NCI-H1694 (cell line): Measurements from ENCODE around the gene GPR179.
"Not testable (repeated sequence)": the region's sequence is repeated elsewhere in the genome, so short reads cannot be mapped to it uniquely, and the experiment has no call there.

ENCODE experiments used
- DNase-seq: peaks from one replicate; lab custom pipeline; 2025; lab: John Stamatoyannopoulos, UW

Gene GPR179

DNA sequence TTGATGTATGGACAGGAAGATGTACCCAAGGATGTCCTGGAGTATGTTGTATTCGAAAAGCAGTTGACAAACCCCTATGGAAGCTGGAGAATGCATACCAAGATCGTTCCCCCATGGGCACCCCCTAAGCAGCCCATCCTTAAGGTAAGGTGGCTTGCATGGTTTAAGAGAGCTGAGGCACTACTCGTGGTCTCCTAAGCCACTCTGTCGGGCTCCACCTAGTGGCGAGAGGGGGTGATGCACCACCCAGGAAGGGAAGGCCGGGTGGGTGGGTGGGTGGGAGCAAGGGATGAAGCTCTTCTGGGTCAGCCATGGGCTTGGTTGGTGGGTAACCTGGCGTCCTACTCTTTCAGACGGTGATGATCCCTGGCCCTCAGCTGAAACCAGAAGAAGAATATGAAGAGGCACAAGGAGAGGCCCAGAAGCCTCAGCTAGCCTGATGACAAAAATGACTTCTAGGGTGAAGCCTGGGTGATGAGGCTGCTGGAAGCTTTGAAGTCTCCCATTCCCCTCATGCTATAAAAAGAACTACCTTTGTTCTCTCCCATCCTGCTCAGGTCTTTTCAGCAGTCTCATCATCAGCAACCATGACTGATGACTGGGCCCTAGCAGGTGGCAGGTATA is 21.5 kb downstream of the GPR179 start:
- peak; percentile 46 for DNase-seq

DNA sequence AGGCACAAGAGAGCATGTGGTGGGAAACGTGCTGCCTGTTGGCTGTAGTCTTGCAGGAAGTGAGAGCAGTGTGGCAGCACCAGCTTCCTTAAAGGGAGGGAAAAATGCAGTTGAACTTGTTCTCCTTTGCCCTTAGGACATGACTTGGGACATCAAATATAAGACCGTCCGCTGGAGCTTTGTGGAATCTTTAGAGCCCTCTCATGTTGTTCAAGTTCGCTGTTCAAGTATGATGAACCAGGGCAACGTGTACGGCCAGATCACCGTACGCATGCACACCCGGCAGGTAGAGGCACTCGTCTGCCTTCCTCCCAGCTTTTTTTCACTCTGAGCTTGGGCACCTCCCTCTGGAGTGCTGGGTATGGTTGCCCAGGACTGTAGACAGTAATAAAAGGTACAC is 23.3 kb downstream of the GPR179 start:
- no peak for DNase-seq

DNA sequence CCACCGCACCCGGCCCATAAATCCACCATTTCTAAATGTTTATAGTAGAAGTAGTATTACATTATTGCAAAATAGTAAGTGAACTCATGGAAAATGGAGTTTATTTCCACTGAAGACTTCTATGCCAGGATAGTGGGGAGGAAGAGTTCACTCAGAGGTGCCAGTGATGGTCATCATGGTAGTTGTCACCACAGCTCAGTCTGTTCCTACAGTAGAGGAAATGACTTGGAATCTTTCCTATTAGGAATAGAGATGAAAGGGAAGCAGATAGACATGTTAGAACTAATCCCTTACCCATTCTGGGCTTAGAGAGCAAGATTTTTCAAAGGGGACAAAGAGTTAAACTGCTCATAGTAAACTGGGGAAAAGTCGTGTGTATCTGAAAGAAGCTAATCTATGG is 26.7 kb downstream of the GPR179 start:
- DNase-seq = no peak

DNA sequence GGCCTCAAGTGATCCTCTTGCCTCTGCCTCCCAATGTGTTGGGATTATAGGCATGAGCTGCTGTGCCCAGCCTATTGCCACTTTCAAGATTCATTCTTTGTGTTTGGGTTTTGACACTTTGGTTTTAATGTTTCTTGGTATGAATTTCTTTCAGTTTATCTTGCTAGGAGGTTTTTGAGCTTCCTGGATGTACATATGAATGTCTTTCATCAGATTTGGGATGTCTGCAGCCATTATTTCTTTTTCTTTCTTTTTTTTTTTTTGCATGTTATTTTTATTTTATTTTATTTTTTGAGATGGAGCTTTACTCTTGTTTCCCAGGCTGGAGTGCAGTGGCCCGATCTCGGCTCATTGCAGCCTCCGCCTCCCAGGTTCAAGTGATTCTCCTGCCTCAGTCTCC is 28.3 kb downstream of the GPR179 start:
- no peak for DNase-seq

DNA sequence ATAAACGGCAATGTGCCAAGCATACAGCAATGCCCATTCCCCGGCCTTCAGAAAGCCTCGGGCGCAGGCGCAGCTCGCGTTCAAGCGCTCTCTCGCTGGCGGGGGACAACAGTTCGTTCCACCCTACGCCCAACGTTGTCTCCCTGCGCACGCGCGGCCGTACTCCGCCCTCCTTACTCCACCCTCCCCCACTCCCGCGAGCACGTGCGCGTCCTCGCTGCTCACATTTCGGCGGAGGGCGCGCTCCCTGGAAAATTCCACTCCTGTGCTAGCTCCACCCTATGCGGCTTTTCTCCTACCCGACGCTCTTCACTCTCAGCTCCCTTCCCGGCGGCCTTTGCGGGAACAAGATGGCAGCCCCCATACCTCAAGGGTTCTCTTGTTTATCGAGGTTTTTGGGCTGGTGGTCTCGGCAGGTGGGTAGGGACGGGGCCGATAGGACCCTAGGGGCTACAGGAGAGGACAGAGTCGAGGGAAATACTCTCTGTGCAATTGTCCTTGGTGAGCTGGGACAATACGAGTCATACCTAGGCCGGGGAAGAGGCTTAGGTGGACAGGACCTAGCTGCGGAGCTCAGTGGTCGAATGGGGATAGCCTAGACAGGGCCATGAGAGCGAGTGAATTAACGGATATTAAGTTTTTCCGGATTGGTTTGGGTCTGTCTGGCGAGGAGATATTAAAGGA is 46.8 kb downstream of the GPR179 start, which contains the start of gene MRPL45:
MRPL45 (plus strand) TSS at position 335 of the 684 bp plus-strand sequence; CDS start at position 351, 16 bp downstream.
- peak; percentile 95 for DNase-seq

DNA sequence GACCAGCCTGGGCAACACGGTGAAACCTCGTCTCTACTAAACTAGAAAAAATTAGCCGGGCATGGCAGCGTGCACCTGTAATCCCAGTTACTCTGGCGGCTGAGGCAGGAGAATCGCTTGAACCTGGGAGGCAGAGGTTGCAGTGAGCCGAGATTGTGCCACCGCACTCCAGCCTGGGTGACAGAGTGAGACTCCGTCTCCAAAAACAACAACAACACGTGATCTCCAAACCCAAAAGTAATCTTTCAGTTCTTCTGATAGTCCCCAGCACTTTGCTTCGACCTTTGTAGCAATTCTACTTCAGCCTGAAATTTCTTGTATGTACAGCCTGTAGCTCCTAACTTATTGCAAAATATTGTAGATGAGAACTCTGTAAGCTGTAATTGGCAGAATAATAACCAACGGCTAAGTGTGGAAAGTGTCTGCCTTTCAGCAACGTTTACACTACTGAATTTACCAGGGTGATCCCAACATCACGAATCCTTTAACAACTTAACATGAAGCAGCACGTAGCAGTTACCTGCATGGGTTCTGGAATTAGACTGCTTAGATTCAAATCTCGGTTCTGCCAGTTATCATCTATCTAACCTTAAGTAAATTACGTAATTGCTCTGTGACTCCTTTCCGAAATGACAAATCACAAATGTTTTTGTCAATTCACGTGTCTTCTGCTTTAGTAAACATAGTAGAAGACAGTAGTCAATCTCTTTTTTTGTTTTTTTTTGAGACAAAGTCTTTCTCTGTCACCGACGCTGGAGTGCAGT is 48.0 kb downstream of the GPR179 start:
- not testable (repeated sequence) for DNase-seq

DNA sequence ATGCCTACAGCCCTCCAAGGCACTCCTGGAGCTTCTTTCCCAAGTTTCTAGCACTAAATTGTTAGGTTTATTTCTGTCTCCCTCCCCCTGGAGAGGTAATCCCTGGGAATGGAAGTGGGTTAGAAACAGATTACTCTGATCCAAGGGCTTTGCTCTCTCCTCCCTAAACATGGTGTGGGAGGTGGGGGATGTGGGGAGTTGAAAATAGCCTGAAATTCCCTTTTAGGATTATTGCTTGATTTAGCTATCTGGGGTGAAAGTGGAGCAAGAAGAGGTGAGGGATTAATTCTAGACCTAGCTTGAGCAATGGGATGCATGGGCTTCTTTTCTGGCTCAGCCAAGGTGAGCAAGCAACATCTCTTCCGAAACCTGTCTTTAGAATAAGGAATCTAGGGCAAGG is 54.0 kb downstream of the GPR179 start:
- DNase-seq = not testable (repeated sequence)

DNA sequence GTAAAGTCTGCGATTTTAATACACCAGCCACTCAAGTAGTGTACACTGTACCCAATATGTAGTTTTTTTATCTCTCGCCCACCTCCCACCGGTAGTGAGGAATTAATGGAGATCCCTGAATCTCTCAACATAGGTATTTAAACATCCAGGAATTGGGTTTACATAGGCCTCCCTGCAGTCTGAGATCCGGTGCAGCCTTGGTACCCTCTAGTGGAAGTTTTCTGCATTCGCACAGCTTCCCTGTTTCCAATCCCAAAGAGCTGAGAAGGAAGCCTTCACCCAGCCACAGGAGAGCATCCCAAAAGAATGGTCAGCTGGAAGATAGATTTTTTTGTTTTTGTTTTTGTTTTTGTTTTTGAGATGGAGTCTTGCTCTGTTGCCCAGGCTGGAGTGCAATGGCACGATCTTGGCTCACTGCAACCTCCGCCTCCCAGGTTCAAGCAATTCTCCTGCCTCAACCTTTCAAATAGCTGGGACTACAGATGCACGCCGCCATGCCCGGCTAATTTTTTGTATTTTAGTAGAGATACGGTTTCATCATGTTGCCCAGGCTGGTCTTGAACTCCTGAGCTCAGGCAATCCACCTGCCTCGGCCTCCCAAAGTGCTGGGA is 55.4 kb downstream of the GPR179 start:
- DNase-seq = peak; percentile 57

DNA sequence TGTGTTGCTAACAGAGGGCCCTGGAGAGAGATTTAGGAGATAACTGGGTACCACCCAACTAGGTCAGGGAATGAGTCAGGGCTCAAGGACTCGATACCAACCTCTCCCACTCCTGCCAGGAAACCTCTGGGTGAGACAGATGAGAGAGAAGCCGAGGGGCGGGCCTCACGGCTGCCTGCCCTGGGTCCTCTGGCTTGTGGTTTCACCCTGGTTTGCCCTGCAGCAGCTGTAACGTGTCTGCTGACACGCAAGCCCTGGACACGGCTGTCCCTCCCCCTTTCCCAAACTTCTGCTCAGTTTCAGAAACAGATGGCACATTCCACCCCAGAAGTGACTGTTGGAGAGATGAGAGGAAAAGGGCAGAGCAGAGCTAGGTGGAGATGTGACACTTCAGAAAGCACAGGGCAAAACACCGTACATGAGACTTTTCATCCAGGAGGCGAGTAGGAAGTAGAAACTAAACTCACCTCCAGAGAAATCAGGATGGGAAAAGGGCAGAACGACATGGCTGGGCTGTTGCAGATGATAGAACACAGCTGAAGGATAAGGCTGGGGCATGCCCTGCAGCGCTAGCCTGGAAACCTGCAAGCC is 57.2 kb downstream of the GPR179 start:
- DNase-seq = peak; percentile 55

DNA sequence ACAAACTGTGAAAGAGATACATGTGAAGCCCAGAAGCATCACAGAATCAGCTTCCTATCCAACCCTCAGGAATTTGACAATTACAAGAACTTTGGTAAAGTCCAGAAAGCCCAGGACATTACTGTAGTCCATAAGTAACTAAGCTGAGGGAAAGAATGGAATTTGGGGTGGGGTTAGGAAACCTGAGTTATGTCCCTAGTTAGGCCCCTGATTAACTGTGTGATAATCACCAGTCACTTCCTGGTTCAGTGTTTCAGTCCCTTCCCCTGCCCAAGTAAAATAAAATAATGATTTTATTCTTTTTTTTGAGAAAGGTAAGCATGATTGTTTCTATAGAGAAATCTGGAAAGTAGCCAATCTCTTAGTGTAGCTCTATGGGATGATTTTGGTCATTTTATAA is 57.8 kb downstream of the GPR179 start:
- not testable (repeated sequence) for DNase-seq
